Keratinocyte (primary cell): ENCODE measurements around the gene RFX3. TPM values are rescaled to one million over a fixed set of nuclear protein-coding genes. Genes with fewer than 3 reads are reported as not detected.

Source experiments
- DNase-seq: peaks from one replicate; pipeline ENCODE4 v3.0.0-alpha.2; 2011; ENCODE audit warnings: low read depth, missing footprints, low spot score
- FAIRE-seq: peaks from 2 replicates; lab custom pipeline; 2011; peaks lifted over from hg19 to GRCh38; lab: Jason Lieb, UNC
- H2AFZ ChIP-seq: 2 replicates; pipeline ENCODE4 v1.6.0; 2012; ENCODE audit warnings: low read length, control low read depth, inconsistent platforms; ENCODE audit not compliant: control insufficient read depth
- H3K27ac ChIP-seq: 2 replicates; pipeline ENCODE4 v1.5.1; 2011; ENCODE audit warnings: low read length; ENCODE audit not compliant: control insufficient read depth, insufficient read depth
- H3K27me3 ChIP-seq: 3 replicates; pipeline ENCODE4 v1.6.0; 2011; ENCODE audit warnings: low read length; ENCODE audit not compliant: control insufficient read depth, insufficient read depth; ENCODE audit errors: extremely low read depth
- H3K36me3 ChIP-seq, 2 experiments: 2 replicates in 1 of 2; 3 replicates in 1 of 2; pipeline ENCODE4 v1.5.1; 2011; ENCODE audit warnings: low read length in 2 of 2, mild to moderate bottlenecking in 1 of 2; ENCODE audit not compliant: control insufficient read depth in 2 of 2, insufficient read depth in 2 of 2; ENCODE audit errors: extremely low read depth in 1 of 2
- H3K4me1 ChIP-seq: 3 replicates; pipeline ENCODE4 v1.5.1; 2011; ENCODE audit warnings: low read length; ENCODE audit not compliant: control insufficient read depth, insufficient read depth; ENCODE audit errors: extremely low read depth
- H3K4me2 ChIP-seq: 3 replicates; pipeline ENCODE4 v1.6.0; 2011; ENCODE audit warnings: low read depth, low read length; ENCODE audit not compliant: control insufficient read depth, insufficient read depth; ENCODE audit errors: extremely low read depth
- H3K4me3 ChIP-seq, 3 experiments: fragments of 200-600 bp in 1 of 3; sonication (generic) in 1 of 3; 2 replicates in 2 of 3; 3 replicates in 1 of 3; pipeline ENCODE4 v1.5.1; 2011 to 2016; ENCODE audit warnings: low read length in 3 of 3, mild to moderate bottlenecking in 3 of 3, control low read depth in 2 of 3, inconsistent platforms in 1 of 3, low read depth in 1 of 3, mixed read lengths in 1 of 3, mixed run types in 1 of 3, moderate library complexity in 1 of 3; ENCODE audit not compliant: control insufficient read depth in 2 of 3, insufficient read depth in 2 of 3; ENCODE audit errors: extremely low read depth in 1 of 3
- H3K79me2 ChIP-seq: 2 replicates; pipeline ENCODE4 v1.6.0; 2012; ENCODE audit warnings: low read length; ENCODE audit not compliant: control insufficient read depth, insufficient read depth
- H3K9ac ChIP-seq: 3 replicates; pipeline ENCODE4 v1.6.0; 2011; ENCODE audit warnings: low read length; ENCODE audit not compliant: control insufficient read depth, insufficient read depth; ENCODE audit errors: extremely low read depth
- H3K9me1 ChIP-seq: 3 replicates; pipeline ENCODE4 v1.6.0; 2011; ENCODE audit warnings: low read length; ENCODE audit not compliant: control insufficient read depth, insufficient read depth; ENCODE audit errors: extremely low read depth
- H3K9me3 ChIP-seq: 2 replicates; pipeline ENCODE4 v1.5.1; 2012; ENCODE audit warnings: low read depth, low read length; ENCODE audit not compliant: control insufficient read depth
- H4K20me1 ChIP-seq: 3 replicates; pipeline ENCODE4 v1.6.0; 2011; ENCODE audit warnings: low read length; ENCODE audit not compliant: control insufficient read depth, insufficient read depth; ENCODE audit errors: extremely low read depth
- CTCF ChIP-seq, 3 experiments: IDR thresholded peaks in 1 of 3; conservative IDR thresholded peaks in 1 of 3; optimal IDR thresholded peaks in 1 of 3; 2 replicates in 2 of 3; 3 replicates in 1 of 3; pipeline versions ENCODE3 to v1.5.1; 2011; ENCODE audit warnings: low read length in 3 of 3, mild to moderate bottlenecking in 3 of 3, moderate library complexity in 2 of 3, control low read depth in 1 of 3, inconsistent platforms in 1 of 3; ENCODE audit not compliant: insufficient read depth in 2 of 3; ENCODE audit errors: extremely low read depth in 1 of 3
- EZH2 ChIP-seq: IDR thresholded peaks from one replicate; pipeline ENCODE4 v1.6.1; 2012; ENCODE audit warnings: inconsistent platforms, mild to moderate bottlenecking, low read length, moderate library complexity
- dilution Hi-C: fragments of 300-500 bp; cut with MboI; formaldehyde crosslinking; loops from one replicate; pipeline ENCODE4 v1.7.0; 2020; ENCODE audit warnings: low sequenced_read_pairs; ENCODE audit not compliant: extremely low pct_ligation_motif_present
- polyA plus RNA-seq, 5 experiments: library from polyadenylated mRNA; depleted of rRNA in 3 of 5; stranded (reverse) in 3 of 5; stranded (forward) in 1 of 5; unstranded in 1 of 5; fragments of >200 nt; gene quantifications; 1 replicate in 1 of 5; 2 replicates in 3 of 5; 3 replicates in 1 of 5; pipeline versions ENCODE4 v1.2.1 to v1.2.3, GENCODE V29; 2011 to 2012; ENCODE audit warnings: missing spikeins in 2 of 5, low read depth in 1 of 5, low replicate concordance in 1 of 5

The RFX3 gene
- polyA plus RNA-seq, 1 donor (not counting 4 experiments of a cell fraction or from before 2014, with no cell fraction given), result 1.8 TPM

- Histone ChIP-seq H3K36me3 (no peaks in the 10 kb centered on the region), H3K27ac (no peak overlapping the region), H3K9me1 (no peaks in the 10 kb centered on the region), H2AFZ (peak overlapping the region; percentile 62), H3K9me3 (no peaks in the 10 kb centered on the region), H3K4me1 (no peaks in the 10 kb centered on the region), H3K79me2 (no peaks in the 10 kb centered on the region), H3K27me3 (no peaks in the 10 kb centered on the region), H3K4me3 (no peak overlapping the region), H3K4me2 (no peak overlapping the region), H4K20me1 (no peaks in the 10 kb centered on the region), H3K9ac (no peak overlapping the region)
- TF ChIP-seq CTCF (optimal IDR thresholded peaks at IDR 0.05 in 1 of 3, IDR thresholded peaks at IDR 0.05 in 1 of 3, conservative IDR thresholded peaks at IDR 0.05 in 1 of 3; ENCODE audit: extremely low read depth in 1 of 3, insufficient read depth in 2 of 3, low read length in 3 of 3) (no peak), EZH2 (no peak)
- DNase-seq, result no peak
- dilution Hi-C loops, result no loop called here
- no peak for FAIRE-seq
Measured at GRCh38 chr9:3502560-3503398, 23.0 kb downstream of the RFX3 start.

- Histone ChIP-seq H3K27me3 (no peaks in the 10 kb centered on the region), H3K36me3 (no peaks in the 10 kb centered on the region), H3K4me3 (no peak overlapping the region), H3K9me3 (no peaks in the 10 kb centered on the region), H2AFZ (no peak overlapping the region), H4K20me1 (no peaks in the 10 kb centered on the region), H3K27ac (no peak overlapping the region), H3K9me1 (no peaks in the 10 kb centered on the region), H3K9ac (no peak overlapping the region), H3K4me1 (no peaks in the 10 kb centered on the region), H3K4me2 (no peak overlapping the region), H3K79me2 (no peaks in the 10 kb centered on the region)
- dilution Hi-C loops, result no loop called here
- FAIRE-seq (no peak), DNase-seq (no peak)
- no peak for TF ChIP-seq CTCF (optimal IDR thresholded peaks at IDR 0.05 in 1 of 3, IDR thresholded peaks at IDR 0.05 in 1 of 3, conservative IDR thresholded peaks at IDR 0.05 in 1 of 3; ENCODE audit: extremely low read depth in 1 of 3, insufficient read depth in 2 of 3, low read length in 3 of 3)
- no peak for TF ChIP-seq EZH2
Measured at GRCh38 chr9:3500044-3500443, 25.8 kb downstream of the RFX3 start.
